ENCODE measurements around the gene TMEM88.

Gene TMEM88

GRCh38 chr17:7886227-7887037, 31.6 kb downstream of the TMEM88 start:
- no peak for DNase-seq

GRCh38 chr17:7887038-7887481, 32.2 kb downstream of the TMEM88 start:
- DNase-seq = no peak

DNA sequence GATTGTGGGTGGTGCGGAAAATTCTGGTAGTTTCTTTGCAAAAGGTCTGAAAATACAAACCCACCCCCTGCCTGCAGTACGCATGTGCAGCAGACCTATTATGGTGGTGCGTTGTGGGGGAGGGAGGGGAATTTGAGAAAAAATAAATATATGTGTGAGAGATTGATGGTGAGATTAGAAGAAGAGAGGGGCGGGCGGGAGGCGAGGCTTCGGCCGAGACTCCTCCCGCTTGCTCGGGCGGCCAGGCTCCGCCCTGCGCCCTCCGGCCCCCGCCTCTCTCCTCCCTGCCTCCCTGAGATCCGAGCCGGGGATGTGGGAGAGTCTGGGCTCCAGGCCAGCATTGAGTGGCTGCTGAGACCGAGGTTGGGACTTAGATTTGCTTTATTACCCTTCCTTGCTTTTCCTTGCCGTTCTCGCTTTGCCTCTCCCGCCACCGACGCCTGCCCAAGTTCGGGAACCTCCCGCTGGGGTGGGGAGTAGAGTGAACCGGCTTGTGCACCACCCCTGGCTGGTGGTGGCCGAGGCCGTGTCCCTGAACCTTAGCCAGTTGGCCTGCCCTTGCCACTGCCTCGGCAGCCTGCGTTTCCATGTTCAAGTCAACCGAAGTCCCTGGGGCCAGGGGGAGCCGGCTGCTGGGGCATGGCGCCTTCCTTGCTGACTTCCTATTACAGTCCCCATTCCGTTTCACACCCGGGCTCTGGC, 32.8 kb downstream of the TMEM88 start:
- peak; percentile 82 to 90 for DNase-seq

GRCh38 chr17:7888184-7888920, 33.5 kb downstream of the TMEM88 start, which contains the start of gene CHD3:
TSS of gene CHD3 (plus strand) at chr17:7888789. CDS start at chr17:7889001, 212 bp downstream.
- DNase-seq = no peak

- DNase-seq = peak; percentile 95 to 96
Measured at GRCh38 chr17:7889166-7889955, 34.5 kb downstream of the TMEM88 start.

DNA sequence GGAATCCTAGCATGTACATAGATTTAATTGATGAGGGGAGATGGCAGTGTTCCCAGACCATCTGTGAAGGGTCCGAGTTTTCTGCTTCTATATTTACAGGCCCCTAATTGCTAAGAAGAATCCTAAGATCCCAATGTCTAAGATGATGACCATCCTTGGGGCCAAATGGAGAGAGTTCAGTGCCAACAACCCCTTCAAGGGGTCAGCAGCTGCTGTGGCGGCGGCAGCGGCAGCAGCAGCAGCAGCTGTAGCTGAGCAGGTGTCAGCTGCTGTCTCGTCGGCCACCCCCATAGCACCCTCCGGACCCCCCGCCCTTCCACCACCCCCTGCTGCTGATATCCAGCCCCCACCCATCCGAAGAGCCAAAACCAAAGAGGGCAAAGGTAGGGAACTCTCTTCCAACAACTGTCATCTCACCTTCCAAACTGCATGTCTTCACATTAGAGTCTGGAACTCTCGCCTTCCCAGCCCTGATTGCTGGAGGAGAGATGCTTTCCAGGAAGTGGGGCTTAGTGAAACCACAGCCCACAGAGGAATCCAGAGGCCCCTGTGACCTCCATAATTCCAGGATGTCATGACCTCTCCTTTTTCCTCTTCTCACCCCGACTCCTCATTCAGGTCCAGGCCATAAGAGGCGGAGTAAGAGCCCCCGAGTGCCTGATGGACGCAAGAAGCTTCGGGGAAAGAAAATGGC, 38.5 kb downstream of the TMEM88 start:
- no peak for DNase-seq

GRCh38 chr17:7894226-7894625, 39.4 kb downstream of the TMEM88 start:
- no peak for DNase-seq

DNA sequence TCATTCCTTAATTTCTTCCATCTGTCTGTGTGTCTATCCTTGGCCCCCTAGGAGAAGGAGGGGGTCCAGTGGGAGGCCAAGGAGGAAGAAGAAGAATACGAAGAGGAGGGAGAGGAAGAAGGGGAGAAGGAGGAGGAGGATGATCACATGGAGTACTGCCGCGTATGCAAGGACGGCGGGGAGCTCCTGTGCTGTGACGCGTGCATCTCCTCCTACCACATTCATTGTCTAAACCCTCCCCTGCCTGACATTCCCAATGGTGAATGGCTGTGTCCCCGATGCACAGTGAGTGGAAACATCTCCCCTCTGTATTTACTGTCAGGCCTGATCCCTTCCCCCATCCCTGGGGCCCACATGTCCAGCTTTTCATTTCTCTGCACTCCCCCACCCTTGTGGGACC, 40.0 kb downstream of the TMEM88 start:
- DNase-seq = no peak

GRCh38 chr17:7897090-7897489, 42.2 kb downstream of the TMEM88 start:
- no peak for DNase-seq

DNA sequence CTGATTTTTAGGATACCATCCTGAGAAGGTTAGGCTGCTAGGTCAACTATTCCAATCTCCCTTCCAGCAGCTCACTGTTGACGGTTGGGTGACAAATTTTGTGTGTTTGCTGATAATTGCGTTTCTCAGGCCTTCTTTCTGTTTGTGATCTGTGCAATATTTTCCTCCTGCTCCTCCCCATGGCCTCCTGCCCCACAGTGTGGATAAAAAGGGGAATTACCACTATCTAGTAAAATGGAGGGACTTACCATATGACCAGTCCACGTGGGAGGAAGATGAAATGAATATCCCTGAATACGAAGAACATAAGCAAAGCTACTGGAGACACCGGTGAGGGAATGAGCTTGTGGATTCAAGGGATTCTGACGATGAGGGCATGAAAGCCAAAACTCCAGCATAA, 42.9 kb downstream of the TMEM88 start:
- peak; percentile 20 to 82 for DNase-seq

- DNase-seq = no peak
Measured at GRCh38 chr17:7903154-7904103, 48.6 kb downstream of the TMEM88 start.

Data from hippocampal formation (tissue), 2 donors.